ENCODE results near the gene PTPN22.

Gene PTPN22

DNA sequence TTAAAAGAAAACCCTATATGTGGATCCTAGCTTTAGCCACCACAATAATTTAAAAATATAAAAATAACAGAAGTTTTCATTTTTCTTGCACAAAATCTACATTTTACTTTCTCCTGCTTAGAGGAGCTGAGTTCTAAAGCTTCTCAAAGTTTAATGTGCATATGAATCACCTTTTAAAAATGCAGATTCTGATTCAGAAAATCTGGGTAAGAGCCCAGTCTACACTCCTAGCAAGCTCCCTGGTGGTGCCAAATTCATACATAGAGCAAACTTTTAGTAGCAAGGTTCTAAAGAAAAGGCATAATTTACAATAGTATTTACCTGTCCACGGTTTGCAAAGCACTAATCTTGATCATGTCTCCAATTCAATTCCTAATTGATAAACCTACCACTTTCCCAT lies 78.5 kb downstream of the PTPN22 start:
- TF ChIP-seq, protein P1, sequence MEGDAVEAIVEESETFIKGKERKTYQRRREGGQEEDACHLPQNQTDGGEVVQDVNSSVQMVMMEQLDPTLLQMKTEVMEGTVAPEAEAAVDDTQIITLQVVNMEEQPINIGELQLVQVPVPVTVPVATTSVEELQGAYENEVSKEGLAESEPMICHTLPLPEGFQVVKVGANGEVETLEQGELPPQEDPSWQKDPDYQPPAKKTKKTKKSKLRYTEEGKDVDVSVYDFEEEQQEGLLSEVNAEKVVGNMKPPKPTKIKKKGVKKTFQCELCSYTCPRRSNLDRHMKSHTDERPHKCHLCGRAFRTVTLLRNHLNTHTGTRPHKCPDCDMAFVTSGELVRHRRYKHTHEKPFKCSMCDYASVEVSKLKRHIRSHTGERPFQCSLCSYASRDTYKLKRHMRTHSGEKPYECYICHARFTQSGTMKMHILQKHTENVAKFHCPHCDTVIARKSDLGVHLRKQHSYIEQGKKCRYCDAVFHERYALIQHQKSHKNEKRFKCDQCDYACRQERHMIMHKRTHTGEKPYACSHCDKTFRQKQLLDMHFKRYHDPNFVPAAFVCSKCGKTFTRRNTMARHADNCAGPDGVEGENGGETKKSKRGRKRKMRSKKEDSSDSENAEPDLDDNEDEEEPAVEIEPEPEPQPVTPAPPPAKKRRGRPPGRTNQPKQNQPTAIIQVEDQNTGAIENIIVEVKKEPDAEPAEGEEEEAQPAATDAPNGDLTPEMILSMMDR (IDR thresholded peaks at IDR 0.05): no peak
- no peaks in the 10 kb centered on the region for H3K9me3 ChIP-seq
- peaks cover 4 to 11% of the 10 kb centered on the region in 2 experiments for H3K4me1 ChIP-seq (ENCODE audit: control insufficient read depth in 1 of 2, insufficient read depth in 1 of 2, low read depth in 1 of 2, low read length in 1 of 2)
- peaks cover 23% of the 10 kb centered on the region for H3K36me3 ChIP-seq
- H3K27me3 ChIP-seq: no peaks in the 10 kb centered on the region
- H3K27ac ChIP-seq: peak overlapping the region; percentile 28
- no peak overlapping the region for H3K4me3 ChIP-seq (ENCODE audit: low read depth in 1 of 2, low read length in 1 of 2)

DNA sequence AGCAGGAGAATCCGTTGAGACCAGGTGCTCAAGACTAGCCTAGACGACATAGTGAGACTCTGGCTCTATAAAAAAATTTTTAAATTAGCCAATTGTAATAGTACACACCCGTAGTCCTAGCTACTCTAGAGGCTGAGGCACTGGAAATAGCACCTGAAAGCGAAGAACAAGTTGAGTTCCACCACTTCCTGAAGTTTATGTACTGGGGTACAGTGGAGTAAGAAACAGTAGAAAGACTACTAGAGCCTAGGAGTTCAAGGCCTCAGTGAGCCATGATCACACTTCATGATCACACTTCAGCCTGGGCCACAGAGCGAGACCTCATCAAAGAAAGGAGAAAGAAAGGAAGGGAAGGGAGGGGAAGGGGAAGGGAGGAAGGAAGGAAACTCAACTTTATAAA lies 79.0 kb downstream of the PTPN22 start:
- Histone ChIP-seq H3K4me1 (ENCODE audit: control insufficient read depth in 1 of 2, insufficient read depth in 1 of 2, low read depth in 1 of 2, low read length in 1 of 2) (peaks cover 4 to 11% of the 10 kb centered on the region in 2 experiments), H3K4me3 (ENCODE audit: low read depth in 1 of 2, low read length in 1 of 2) (no peak overlapping the region), H3K27ac (peak overlapping the region; percentile 28)

DNA sequence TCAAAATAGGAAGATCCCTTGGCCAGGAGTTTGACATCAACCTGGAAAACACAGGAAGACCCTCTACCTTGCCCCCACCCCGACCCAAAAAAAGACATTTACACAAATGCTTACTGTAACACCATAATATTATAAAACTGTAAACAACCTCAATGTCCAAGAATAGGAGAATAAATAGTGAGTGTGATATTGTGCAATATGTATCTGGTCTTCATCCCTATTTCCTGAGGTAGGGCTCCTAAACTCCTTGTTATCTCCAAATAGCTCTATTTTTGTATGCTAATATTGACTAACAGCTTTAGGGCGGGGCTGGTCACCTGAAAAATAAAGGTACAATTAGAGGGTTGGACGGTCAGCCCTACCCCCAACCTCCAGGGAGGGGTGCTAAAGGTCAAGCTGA lies 82.7 kb downstream of the PTPN22 start:
- Histone ChIP-seq H3K36me3 (no peaks in the 10 kb centered on the region), H3K27me3 (no peaks in the 10 kb centered on the region), H3K9me3 (no peaks in the 10 kb centered on the region), H3K4me3 (ENCODE audit: low read depth in 1 of 2, low read length in 1 of 2) (no peak overlapping the region), H3K27ac (no peak overlapping the region), H3K4me1 (ENCODE audit: control insufficient read depth in 1 of 2, insufficient read depth in 1 of 2, low read depth in 1 of 2, low read length in 1 of 2) (peaks cover 27 to 29% of the 10 kb centered on the region in 2 experiments)
- TF ChIP-seq, protein P1 (IDR thresholded peaks at IDR 0.05): no peak

More for the DNA sequence above, 79.0 kb downstream of the PTPN22 start:
- Histone ChIP-seq H3K27me3 (no peaks in the 10 kb centered on the region), H3K9me3 (no peaks in the 10 kb centered on the region), H3K36me3 (peaks cover 21% of the 10 kb centered on the region)
- TF ChIP-seq, protein P1 (IDR thresholded peaks at IDR 0.05): no peak

DNA sequence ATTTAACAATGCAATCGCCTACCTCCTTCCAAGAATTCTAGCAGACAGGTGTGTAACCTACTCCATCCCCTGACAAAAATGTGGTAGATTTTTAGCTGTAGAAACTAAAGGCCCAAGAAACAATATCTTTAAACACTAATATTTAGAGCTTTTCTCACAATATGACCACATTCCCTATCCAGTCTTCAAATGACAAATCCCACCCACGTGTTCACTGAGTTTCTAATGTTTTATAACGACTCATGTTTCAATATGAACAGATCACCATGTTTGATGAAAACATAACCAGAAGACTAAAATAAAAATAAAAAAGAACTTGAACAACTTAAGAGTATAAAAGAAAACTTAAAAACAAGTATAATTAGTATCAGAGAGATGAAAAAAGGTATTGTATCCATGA lies 83.8 kb downstream of the PTPN22 start:
- Histone ChIP-seq H3K27ac (no peak overlapping the region), H3K4me3 (ENCODE audit: low read depth in 1 of 2, low read length in 1 of 2) (no peak overlapping the region), H3K27me3 (no peaks in the 10 kb centered on the region), H3K4me1 (ENCODE audit: control insufficient read depth in 1 of 2, insufficient read depth in 1 of 2, low read depth in 1 of 2, low read length in 1 of 2) (peaks cover 35 to 39% of the 10 kb centered on the region in 2 experiments), H3K36me3 (no peaks in the 10 kb centered on the region), H3K9me3 (no peaks in the 10 kb centered on the region)
- TF ChIP-seq, protein P1 (IDR thresholded peaks at IDR 0.05): no peak

DNA sequence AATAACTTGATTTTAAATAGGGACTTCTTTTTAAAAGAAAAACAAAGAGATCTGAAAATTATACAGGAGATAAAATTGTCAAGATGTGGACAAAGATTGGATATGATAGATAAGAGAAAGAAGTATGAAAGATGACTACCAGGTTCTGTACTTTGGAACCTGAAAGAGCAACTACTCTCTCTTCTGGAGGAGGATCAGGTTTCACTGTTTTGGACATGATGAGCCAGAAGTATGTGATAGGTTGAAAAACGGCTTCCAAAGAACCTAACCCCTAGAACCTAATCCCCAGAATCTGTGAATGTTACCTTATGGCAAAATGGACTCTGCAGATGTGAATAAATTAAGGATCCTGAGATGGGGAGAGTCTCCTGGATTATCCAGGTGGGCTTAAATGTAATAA lies 85.4 kb downstream of the PTPN22 start:
- Histone ChIP-seq H3K27ac (peak overlapping the region; percentile 90), H3K36me3 (no peaks in the 10 kb centered on the region), H3K27me3 (no peaks in the 10 kb centered on the region), H3K9me3 (no peaks in the 10 kb centered on the region), H3K4me3 (ENCODE audit: low read depth in 1 of 2, low read length in 1 of 2) (no peak overlapping the region), H3K4me1 (ENCODE audit: control insufficient read depth in 1 of 2, insufficient read depth in 1 of 2, low read depth in 1 of 2, low read length in 1 of 2) (peaks cover 45 to 55% of the 10 kb centered on the region in 2 experiments)
- TF ChIP-seq, protein P1 (IDR thresholded peaks at IDR 0.05): no peak
